NCI-H524 (cell line): ENCODE measurements around the gene DAB2IP.

Source experiments
- DNase-seq, 2 experiments: peaks; one replicate each; lab custom pipeline; 2025; lab: John Stamatoyannopoulos, UW

The DAB2IP gene

DNA sequence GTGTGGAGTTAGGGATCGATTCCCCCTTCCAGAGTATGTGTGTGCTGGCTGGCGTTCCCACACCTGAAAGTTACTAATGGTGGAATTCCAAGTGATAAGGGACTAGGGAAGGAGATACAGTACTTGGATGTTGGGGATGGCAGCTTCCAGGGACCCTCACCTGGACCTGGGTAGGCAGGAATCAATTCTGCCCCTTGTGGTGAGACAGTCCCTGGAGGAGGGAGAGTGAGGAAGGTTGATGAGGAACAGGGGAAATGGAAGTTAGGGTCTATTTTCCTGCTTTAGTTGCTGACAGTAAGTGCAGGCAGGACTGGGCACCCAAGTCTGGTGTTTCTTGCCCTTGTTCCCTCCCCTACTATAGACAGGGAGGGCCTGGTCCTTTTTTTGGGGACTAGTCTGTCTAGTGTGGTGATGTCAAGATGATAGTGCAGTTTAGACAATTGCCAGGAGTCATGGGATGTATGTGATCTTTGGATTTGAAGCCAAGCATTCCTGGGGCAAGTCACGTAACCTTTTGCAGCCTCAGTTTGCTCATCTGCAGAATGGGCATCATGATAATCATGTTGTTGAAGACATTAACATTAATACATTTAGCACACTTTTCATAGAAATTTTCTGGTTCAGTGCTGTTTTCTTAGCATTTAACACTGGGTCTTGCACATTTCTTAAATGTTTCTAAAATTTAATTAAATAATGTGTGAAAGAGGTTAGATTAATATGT lies 51.7 kb downstream of the DAB2IP start:
- no peak for DNase-seq

- DNase-seq = no peak
These were observed 52.8 kb downstream of the DAB2IP start for GRCh38 chr9:121704281-121704680.

GRCh38 chr9:121706149-121706750 lies 54.8 kb downstream of the DAB2IP start:
- DNase-seq = no peak

GRCh38 chr9:121707477-121708424 lies 56.3 kb downstream of the DAB2IP start:
- DNase-seq = no peak

- DNase-seq = no peak
These were observed 57.5 kb downstream of the DAB2IP start for GRCh38 chr9:121708768-121709488.

- DNase-seq = no peak
These were observed 58.4 kb downstream of the DAB2IP start for GRCh38 chr9:121709798-121710197.

- no peak for DNase-seq
These were observed 59.8 kb downstream of the DAB2IP start for GRCh38 chr9:121711281-121711680.

DNA sequence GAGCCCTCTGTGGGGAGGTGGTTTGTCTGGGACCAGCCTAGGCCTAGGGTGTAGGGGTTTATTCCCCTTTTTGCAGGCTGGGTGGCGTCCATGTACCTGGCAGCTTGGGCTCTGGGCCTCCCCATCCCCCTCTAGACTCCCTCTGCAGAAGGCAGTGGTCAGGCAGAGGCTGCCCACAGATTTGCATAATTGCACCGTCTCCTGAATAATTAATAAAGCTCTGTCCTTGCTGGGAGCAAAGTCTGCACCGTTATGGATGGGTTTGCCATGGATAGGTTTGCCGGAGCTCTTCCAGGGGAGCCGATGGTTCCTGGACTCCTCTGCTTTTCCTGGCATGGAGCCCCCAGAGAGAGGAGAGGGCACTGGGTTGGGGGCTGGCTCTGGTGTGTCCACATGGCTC lies 60.4 kb downstream of the DAB2IP start:
- DNase-seq = no peak

DNA sequence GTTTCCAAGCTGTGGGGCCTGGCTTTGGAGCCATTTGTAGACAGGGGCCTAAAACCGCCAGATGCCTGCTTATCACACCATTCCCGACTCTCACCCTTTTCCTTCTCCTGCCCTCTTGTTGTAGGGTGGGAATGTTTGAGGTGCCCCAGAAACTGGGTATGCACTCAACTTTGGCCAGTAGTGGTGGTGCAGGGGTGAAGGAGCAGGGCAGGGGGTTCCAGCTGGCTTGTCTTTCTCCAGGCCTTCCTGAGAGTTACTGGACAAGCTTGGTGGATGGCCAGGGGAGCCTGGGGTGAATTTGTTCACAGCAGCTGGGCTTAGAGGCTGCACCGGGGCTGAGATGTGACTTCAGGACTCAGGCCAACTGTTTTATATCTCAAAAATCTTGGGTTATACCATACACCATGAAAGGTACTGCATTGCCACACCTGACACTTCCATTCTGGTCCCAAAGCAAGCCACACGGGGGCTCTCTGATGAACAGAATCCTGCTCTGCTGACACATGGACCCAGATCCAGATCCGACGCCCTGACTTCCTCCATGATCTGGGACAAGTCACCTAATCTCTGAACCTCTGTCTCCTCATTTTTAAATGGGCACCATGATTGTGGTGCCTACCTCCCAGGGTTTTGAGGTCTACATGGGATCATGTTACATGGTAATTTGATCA lies 62.1 kb downstream of the DAB2IP start:
- DNase-seq = no peak

GRCh38 chr9:121714075-121714705 lies 62.8 kb downstream of the DAB2IP start:
- no peak for DNase-seq

GRCh38 chr9:121714873-121715272 lies 63.4 kb downstream of the DAB2IP start:
- DNase-seq = no peak

DNA sequence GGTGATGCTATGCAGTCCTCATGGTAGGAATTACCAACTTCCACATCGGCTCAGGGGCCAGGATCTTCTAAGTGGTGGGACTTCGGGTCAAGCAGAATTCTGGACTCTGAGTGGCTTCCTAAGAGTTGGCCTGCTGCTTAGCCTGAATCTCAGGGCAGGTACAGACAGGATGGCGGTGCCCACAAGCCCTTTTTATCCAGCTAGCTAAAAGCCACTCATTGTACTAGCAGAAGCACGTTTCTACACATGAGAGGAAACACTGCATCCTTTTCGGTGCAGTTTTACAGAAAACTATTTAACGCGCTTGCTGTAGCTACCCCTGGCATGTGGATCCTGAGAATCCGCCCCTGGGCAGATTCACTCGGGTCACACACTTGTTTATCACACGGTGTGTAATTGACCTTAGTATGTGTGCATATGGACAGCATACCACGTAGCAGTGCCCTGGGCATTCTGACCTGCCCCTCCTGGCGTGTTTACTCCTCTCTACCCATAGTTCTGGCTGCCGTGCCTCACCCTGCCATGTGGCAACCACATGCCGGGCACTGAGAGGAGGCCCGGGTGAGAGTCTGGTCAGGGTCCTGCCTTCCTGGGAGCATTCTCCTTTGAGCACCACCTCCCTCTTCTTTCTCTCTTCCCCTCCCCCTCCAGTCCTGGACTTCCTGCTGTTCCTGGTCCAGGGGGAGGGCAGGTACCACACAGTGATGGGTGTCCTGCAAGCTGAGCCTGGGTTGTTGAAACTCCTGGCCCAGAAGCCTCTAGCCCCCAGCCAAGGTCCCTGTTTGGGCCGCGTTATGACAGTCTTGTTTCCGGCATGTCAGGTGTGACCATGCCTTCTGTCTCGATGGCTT lies 65.9 kb downstream of the DAB2IP start:
- DNase-seq = no peak

GRCh38 chr9:121718084-121718483 lies 66.7 kb downstream of the DAB2IP start:
- DNase-seq = peak; percentile 85 to 93

DNA sequence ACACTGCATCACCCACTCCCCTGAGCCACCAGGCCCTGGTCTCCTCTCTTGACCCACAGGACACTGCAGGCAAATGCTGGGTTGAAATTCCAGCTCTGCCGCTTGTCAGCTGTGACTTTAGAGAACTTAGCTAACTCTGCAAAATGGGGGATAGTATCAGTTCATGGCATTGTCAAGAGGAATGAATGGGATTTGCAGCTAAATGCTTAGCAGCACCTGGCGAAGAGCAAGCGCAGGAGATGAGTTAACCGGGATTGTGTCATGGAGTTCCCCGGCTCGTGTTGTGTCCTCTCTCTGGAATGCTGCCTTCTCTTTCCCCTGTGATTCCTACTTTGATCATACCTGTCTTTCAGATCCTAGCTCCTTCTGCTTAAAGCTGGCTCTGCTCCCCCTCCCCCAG lies 67.1 kb downstream of the DAB2IP start:
- no peak for DNase-seq

GRCh38 chr9:121720311-121721057 lies 69.0 kb downstream of the DAB2IP start:
- DNase-seq = peak in 1 of 2 experiments; percentile 24

DNA sequence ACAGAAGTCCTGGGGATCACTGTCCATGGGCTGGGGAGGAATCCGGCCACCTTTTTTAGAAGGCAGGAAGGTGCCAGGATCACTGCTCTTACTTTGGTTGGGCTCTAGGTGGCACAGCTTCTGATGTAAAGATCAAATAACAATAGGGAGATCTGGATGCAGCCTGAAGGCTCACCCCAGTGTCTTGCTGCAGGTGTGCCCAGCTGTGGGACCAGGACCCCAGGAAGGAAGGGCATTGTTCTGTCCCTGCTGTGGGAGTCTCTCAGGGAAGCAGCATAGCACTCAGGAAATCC lies 69.6 kb downstream of the DAB2IP start:
- peak in 1 of 2 experiments; percentile 17 for DNase-seq

GRCh38 chr9:121721770-121722169 lies 70.3 kb downstream of the DAB2IP start:
- DNase-seq = no peak

DNA sequence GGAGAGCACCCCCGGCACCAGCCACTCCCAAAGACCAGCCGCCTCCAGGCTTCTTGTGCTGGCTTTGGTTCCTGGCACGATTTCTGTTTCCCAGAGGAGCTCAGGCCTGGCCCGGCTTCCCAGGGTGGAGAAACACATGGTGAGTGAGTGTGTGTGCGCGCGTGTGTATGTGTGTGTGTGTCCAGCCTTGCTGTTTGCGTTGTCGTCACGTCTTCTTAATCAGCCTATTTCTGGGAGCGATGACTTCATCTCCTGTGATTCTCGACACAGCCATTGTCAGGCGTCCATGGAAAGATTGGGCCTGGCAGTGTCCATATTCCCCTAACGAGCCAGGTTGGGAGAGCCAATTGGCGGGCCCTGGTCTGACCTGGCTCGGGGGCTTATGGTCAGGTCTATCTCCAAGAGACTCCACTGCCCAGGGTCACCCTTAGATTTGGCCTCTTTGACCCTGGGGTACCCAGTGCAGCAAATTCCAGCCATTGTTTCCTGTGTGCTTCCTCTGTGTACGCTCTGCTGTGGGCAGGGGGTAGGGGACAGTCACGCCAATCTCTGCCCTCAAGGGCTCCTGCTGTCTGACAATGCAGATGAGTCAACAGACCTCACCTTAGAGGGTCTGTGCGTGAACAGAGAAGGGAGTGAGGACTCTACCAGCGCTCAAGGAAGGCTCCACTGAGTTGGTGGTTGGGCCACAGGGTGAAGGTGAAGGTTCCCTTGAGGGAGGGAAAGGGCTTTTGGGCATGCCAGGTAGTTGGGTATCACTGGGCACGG lies 73.8 kb downstream of the DAB2IP start:
- DNase-seq = no peak
